Central memory CD8-positive, alpha-beta T cell (primary cell): ENCODE results near the gene LRFN2.
A peak's percentile ranks its signal among the peaks of the same experiment; 100 is the strongest.

Experiments used
- ATAC-seq: fragments of 150-1000 bp; cut with Tn5 transposase; replicated peaks from 2 replicates; pipeline ENCODE4 v1.10.0; 2022; ENCODE audit warnings: mild to moderate bottlenecking, moderate FRiP score, moderate number of reproducible peaks; ENCODE audit not compliant: poor library complexity, severe bottlenecking; ENCODE audit errors: extremely low read depth
- DNase-seq, 2 donors: peaks; one replicate each; pipeline ENCODE4 v3.0.0; 2021; ENCODE audit warnings: low spot score in 2 of 2
- H3K27ac Mint-ChIP-seq: one replicate; pipeline ENCODE4 v1.8.0; 2022; ENCODE audit warnings: low read depth, mild to moderate bottlenecking, moderate library complexity, mixed read lengths
- H3K27me3 Mint-ChIP-seq: one replicate; pipeline ENCODE4 v1.8.0; 2022; ENCODE audit warnings: mixed read lengths
- H3K36me3 Mint-ChIP-seq: one replicate; pipeline ENCODE4 v1.8.0; 2022; ENCODE audit warnings: mild to moderate bottlenecking, moderate library complexity, mixed read lengths; ENCODE audit not compliant: insufficient read depth
- H3K4me1 Mint-ChIP-seq: one replicate; pipeline ENCODE4 v1.8.0; 2022; ENCODE audit warnings: mixed read lengths
- H3K4me3 Mint-ChIP-seq: one replicate; pipeline ENCODE4 v1.8.0; 2022; ENCODE audit warnings: mild to moderate bottlenecking, moderate library complexity, mixed read lengths
- H3K9me3 Mint-ChIP-seq: one replicate; pipeline ENCODE4 v1.8.0; 2022; ENCODE audit warnings: mixed read lengths

The LRFN2 gene

GRCh38 chr6:40476673-40477072 lies 110.5 kb downstream of the LRFN2 start:
- Mint-ChIP-seq H3K4me1 (peaks cover 33% of the 10 kb centered on the region), H3K27me3 (no peaks in the 10 kb centered on the region), H3K9me3 (no peaks in the 10 kb centered on the region), H3K36me3 (peaks cover 6% of the 10 kb centered on the region), H3K27ac (peak overlapping the region; percentile 96), H3K4me3 (no peak overlapping the region)
- ATAC-seq (no peak), DNase-seq (no peak)

GRCh38 chr6:40474937-40475336 lies 112.2 kb downstream of the LRFN2 start:
- no peak for ATAC-seq
- Mint-ChIP-seq H3K36me3 (peaks cover 6% of the 10 kb centered on the region), H3K9me3 (no peaks in the 10 kb centered on the region), H3K27ac (peak overlapping the region; percentile 56), H3K4me1 (peaks cover 33% of the 10 kb centered on the region), H3K4me3 (no peak overlapping the region), H3K27me3 (no peaks in the 10 kb centered on the region)
- no peak for DNase-seq

- Mint-ChIP-seq H3K27ac (peak overlapping the region; percentile 70), H3K4me1 (peaks cover 19% of the 10 kb centered on the region)
These were observed 114.1 kb downstream of the LRFN2 start for GRCh38 chr6:40473026-40473425.

DNA sequence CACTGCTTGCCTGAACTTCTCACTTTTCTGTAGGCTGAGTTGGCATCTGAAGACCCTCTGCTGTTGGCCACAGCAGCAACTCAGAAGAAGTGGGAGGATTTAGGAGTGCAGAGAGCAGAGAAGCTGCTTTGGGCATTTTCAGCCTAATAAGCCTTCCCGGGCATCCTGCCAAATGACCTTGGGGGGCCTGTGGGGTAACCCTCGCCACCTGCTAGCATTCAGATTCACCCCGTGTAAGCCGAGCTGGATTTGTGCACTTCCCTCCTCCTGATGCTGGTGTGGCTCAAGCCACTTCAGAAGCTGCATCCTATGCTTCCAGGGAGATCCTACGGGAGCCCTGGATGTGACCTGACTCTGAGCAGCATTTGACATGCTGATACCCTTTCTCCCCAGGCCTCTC lies 114.8 kb downstream of the LRFN2 start:
- peaks cover 13% of the 10 kb centered on the region for H3K4me1 Mint-ChIP-seq
- ATAC-seq (no peak), DNase-seq (no peak)
- H3K4me3 Mint-ChIP-seq, result no peak overlapping the region
- no peaks in the 10 kb centered on the region for H3K36me3 Mint-ChIP-seq
- no peaks in the 10 kb centered on the region for H3K9me3 Mint-ChIP-seq
- no peaks in the 10 kb centered on the region for H3K27me3 Mint-ChIP-seq
- peak overlapping the region; percentile 70 for H3K27ac Mint-ChIP-seq

More at GRCh38 chr6:40473026-40473425, 114.1 kb downstream of the LRFN2 start:
- H3K4me3 Mint-ChIP-seq, result no peak overlapping the region
- peaks cover 4% of the 10 kb centered on the region for H3K36me3 Mint-ChIP-seq
- no peak for ATAC-seq
- H3K27me3 Mint-ChIP-seq, result no peaks in the 10 kb centered on the region
- DNase-seq, result no peak
- H3K9me3 Mint-ChIP-seq, result no peaks in the 10 kb centered on the region

- no peak overlapping the region for H3K27ac Mint-ChIP-seq
- no peaks in the 10 kb centered on the region for H3K27me3 Mint-ChIP-seq
- H3K36me3 Mint-ChIP-seq, result no peaks in the 10 kb centered on the region
- peaks cover 1% of the 10 kb centered on the region for H3K4me1 Mint-ChIP-seq
- H3K4me3 Mint-ChIP-seq, result no peak overlapping the region
- ATAC-seq (no peak), DNase-seq (no peak)
- no peaks in the 10 kb centered on the region for H3K9me3 Mint-ChIP-seq
These were observed 115.9 kb downstream of the LRFN2 start for GRCh38 chr6:40471243-40471642.

DNA sequence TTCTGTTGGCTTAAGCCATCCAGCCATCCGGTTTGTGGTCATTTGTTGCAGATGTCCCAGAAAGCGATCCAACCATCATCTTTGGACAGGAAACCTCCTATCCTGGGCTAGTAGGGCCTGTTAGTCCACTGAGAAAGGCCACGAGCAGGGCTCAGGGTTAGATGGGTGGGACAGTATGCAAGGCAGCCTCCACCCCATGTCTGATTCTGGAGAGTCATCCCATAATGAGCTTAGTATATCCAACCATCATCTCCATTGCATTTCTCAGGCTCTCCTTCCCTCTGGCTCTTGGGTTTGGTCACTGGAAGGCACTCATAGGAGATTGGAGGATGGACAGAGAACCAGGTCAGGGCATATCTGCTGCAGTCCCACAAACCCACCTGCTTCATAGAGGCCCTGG lies 117.8 kb downstream of the LRFN2 start:
- Mint-ChIP-seq H3K4me1 (no peaks in the 10 kb centered on the region), H3K4me3 (no peak overlapping the region), H3K27ac (no peak overlapping the region), H3K9me3 (no peaks in the 10 kb centered on the region), H3K36me3 (no peaks in the 10 kb centered on the region), H3K27me3 (no peaks in the 10 kb centered on the region)
- ATAC-seq (no peak), DNase-seq (no peak)

GRCh38 chr6:40466986-40467539 lies 120.1 kb downstream of the LRFN2 start:
- Mint-ChIP-seq H3K36me3 (no peaks in the 10 kb centered on the region), H3K9me3 (no peaks in the 10 kb centered on the region), H3K27ac (no peak overlapping the region), H3K4me1 (no peaks in the 10 kb centered on the region), H3K4me3 (no peak overlapping the region), H3K27me3 (no peaks in the 10 kb centered on the region)
- ATAC-seq (no peak), DNase-seq (no peak)

DNA sequence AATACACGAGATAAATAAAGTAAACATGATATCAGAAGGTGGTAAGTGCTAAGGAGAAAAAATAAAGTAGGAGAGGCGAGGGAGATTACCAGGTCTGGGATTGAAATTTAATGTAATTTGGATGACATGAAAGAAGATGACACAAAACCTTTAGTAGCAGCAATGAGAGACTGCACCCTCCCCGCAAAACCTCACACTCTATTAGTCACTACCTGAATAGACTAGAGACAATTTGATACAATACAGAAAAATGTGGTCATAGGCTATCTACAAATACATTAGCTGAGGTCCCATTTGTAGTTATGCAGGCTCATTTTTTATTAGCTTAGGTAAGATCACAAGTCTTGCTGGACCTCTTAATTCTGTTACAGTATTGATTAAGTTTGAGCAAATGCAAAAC lies 125.5 kb downstream of the LRFN2 start:
- peak; percentile 60 for ATAC-seq
- Mint-ChIP-seq H3K4me1 (peaks cover 5% of the 10 kb centered on the region), H3K36me3 (no peaks in the 10 kb centered on the region), H3K27me3 (no peaks in the 10 kb centered on the region), H3K9me3 (no peaks in the 10 kb centered on the region), H3K4me3 (no peak overlapping the region), H3K27ac (no peak overlapping the region)
- no peak for DNase-seq

GRCh38 chr6:40460380-40460779 lies 126.8 kb downstream of the LRFN2 start:
- Mint-ChIP-seq H3K27ac (no peak overlapping the region), H3K27me3 (no peaks in the 10 kb centered on the region), H3K4me1 (peaks cover 12% of the 10 kb centered on the region), H3K9me3 (no peaks in the 10 kb centered on the region), H3K4me3 (no peak overlapping the region), H3K36me3 (no peaks in the 10 kb centered on the region)
- no peak for ATAC-seq
- DNase-seq, result no peak

GRCh38 chr6:40457261-40457660 lies 129.9 kb downstream of the LRFN2 start:
- H3K36me3 Mint-ChIP-seq, result no peaks in the 10 kb centered on the region
- H3K9me3 Mint-ChIP-seq, result no peaks in the 10 kb centered on the region
- peak overlapping the region; percentile 7 for H3K27ac Mint-ChIP-seq
- H3K4me3 Mint-ChIP-seq, result no peak overlapping the region
- no peak for ATAC-seq
- DNase-seq, result no peak
- no peaks in the 10 kb centered on the region for H3K27me3 Mint-ChIP-seq
- H3K4me1 Mint-ChIP-seq, result peaks cover 12% of the 10 kb centered on the region

- peak overlapping the region; percentile 28 for H3K4me3 Mint-ChIP-seq
- no peak for DNase-seq
- peaks cover 9% of the 10 kb centered on the region for H3K4me1 Mint-ChIP-seq
- no peaks in the 10 kb centered on the region for H3K27me3 Mint-ChIP-seq
- H3K9me3 Mint-ChIP-seq, result no peaks in the 10 kb centered on the region
- peak overlapping the region; percentile 54 for H3K27ac Mint-ChIP-seq
- no peaks in the 10 kb centered on the region for H3K36me3 Mint-ChIP-seq
- no peak for ATAC-seq
These were observed 130.7 kb downstream of the LRFN2 start for GRCh38 chr6:40456390-40457013.

DNA sequence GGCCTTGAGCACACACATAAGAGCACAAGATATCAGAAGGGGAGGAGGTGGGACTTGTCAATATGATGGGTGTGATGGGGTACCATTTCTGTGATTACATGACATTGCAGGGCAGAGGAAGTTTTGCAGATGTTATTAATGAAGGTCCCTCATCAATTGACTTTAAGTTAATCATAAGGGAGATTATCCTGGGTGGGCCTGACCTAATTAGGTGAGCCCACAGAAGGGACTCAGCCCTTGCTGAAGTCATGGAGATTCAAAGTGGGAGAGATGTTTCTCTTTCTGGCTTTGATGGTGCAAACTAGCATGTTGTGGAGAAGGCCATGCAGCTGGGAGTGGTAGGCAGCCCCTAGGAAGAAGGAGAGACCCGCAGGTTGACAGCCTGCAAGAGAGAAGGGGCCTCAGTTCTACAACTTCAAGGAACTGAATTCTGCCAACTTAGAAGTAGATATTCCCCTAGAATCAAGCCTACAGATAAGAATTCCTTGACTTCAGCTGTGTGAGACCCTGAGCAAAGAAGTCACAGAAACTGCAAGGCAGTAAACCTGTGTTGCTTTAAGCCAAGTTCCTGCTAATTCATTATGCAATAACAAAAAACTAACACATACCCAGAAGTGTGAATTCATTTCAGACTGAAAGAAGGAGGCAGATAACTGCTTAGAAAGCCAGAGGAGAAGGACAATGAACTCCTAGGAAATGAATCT lies 131.3 kb downstream of the LRFN2 start:
- H3K27ac Mint-ChIP-seq, result peak overlapping the region; percentile 54
- H3K36me3 Mint-ChIP-seq, result no peaks in the 10 kb centered on the region
- H3K27me3 Mint-ChIP-seq, result no peaks in the 10 kb centered on the region
- peak overlapping the region; percentile 28 for H3K4me3 Mint-ChIP-seq
- DNase-seq, result no peak
- peaks cover 8% of the 10 kb centered on the region for H3K4me1 Mint-ChIP-seq
- no peaks in the 10 kb centered on the region for H3K9me3 Mint-ChIP-seq
- no peak for ATAC-seq

GRCh38 chr6:40450483-40450882 lies 136.7 kb downstream of the LRFN2 start:
- H3K9me3 Mint-ChIP-seq, result no peaks in the 10 kb centered on the region
- ATAC-seq (no peak), DNase-seq (no peak)
- peaks cover 10% of the 10 kb centered on the region for H3K27me3 Mint-ChIP-seq
- peaks cover 7% of the 10 kb centered on the region for H3K4me1 Mint-ChIP-seq
- H3K27ac Mint-ChIP-seq, result no peak overlapping the region
- H3K4me3 Mint-ChIP-seq, result no peak overlapping the region
- no peaks in the 10 kb centered on the region for H3K36me3 Mint-ChIP-seq
